Measurements from ENCODE around the gene CIB2.

- TF ChIP-seq, protein P1, sequence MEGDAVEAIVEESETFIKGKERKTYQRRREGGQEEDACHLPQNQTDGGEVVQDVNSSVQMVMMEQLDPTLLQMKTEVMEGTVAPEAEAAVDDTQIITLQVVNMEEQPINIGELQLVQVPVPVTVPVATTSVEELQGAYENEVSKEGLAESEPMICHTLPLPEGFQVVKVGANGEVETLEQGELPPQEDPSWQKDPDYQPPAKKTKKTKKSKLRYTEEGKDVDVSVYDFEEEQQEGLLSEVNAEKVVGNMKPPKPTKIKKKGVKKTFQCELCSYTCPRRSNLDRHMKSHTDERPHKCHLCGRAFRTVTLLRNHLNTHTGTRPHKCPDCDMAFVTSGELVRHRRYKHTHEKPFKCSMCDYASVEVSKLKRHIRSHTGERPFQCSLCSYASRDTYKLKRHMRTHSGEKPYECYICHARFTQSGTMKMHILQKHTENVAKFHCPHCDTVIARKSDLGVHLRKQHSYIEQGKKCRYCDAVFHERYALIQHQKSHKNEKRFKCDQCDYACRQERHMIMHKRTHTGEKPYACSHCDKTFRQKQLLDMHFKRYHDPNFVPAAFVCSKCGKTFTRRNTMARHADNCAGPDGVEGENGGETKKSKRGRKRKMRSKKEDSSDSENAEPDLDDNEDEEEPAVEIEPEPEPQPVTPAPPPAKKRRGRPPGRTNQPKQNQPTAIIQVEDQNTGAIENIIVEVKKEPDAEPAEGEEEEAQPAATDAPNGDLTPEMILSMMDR (IDR thresholded peaks at IDR 0.05), result no peak
- TF ChIP-seq POLR2AphosphoS5 (IDR thresholded peaks at IDR 0.05) (no peak), POLR2A (IDR thresholded peaks at IDR 0.05) (no peak)
These were observed 25.6 kb downstream of the CIB2 start for GRCh38 chr15:78105476-78106241.

Measured in stomach (tissue), 4 donors.